ENCODE measurements around the gene NAA25.

The NAA25 gene

GRCh38 chr12:112108202-112109079, at the start of gene NAA25:
TSS of gene NAA25 (minus strand) at chr12:112108783. CDS start at chr12:112108773, 10 bp downstream.
- peak; percentile 78 for DNase-seq

GRCh38 chr12:112153893-112154219, 45.3 kb upstream of the NAA25 start:
- no peak for DNase-seq

GRCh38 chr12:112153181-112153892, 44.8 kb upstream of the NAA25 start:
- no peak for DNase-seq

GRCh38 chr12:112151766-112152541, 43.4 kb upstream of the NAA25 start:
- no peak for DNase-seq

- DNase-seq: no peak
Measured at GRCh38 chr12:112149596-112149995, 41.0 kb upstream of the NAA25 start.

GRCh38 chr12:112148031-112148513, 39.5 kb upstream of the NAA25 start:
- DNase-seq: no peak

GRCh38 chr12:112146123-112146522, 37.5 kb upstream of the NAA25 start:
- no peak for DNase-seq

- DNase-seq: no peak
Measured at GRCh38 chr12:112140728-112141127, 32.1 kb upstream of the NAA25 start.

GRCh38 chr12:112134731-112135130, 26.1 kb upstream of the NAA25 start:
- DNase-seq: no peak

GRCh38 chr12:112133418-112133817, 24.8 kb upstream of the NAA25 start:
- DNase-seq: no peak

- no peak for DNase-seq
Measured at GRCh38 chr12:112131686-112132085, 23.1 kb upstream of the NAA25 start.

GRCh38 chr12:112130441-112130998, 21.9 kb upstream of the NAA25 start:
- peak; percentile 83 for DNase-seq

- DNase-seq: no peak
Measured at GRCh38 chr12:112126911-112127310, 18.3 kb upstream of the NAA25 start.

GRCh38 chr12:112126000-112126438, 17.4 kb upstream of the NAA25 start:
- DNase-seq: no peak

GRCh38 chr12:112125250-112125999, 16.8 kb upstream of the NAA25 start, which contains the start of gene TRAFD1:
TSS of gene TRAFD1 (plus strand) at chr12:112125560. CDS start at chr12:112130523, 4,963 bp downstream.
- DNase-seq: peak; percentile 97

- no peak for DNase-seq
Measured at GRCh38 chr12:112124918-112125249, 16.3 kb upstream of the NAA25 start.

GRCh38 chr12:112122823-112123690, 14.5 kb upstream of the NAA25 start:
- no peak for DNase-seq

GRCh38 chr12:112121780-112122565, 13.4 kb upstream of the NAA25 start:
- no peak for DNase-seq

- DNase-seq: no peak
Measured at GRCh38 chr12:112117685-112118084, 9.1 kb upstream of the NAA25 start.

Data from CD4-positive, alpha-beta T cell treated with Interleukin-4 for 4 hours (primary cell).